Prostate gland (tissue), 2 donors: ENCODE results near the gene C11orf68. TPM values are rescaled to one million over a fixed set of nuclear protein-coding genes. Genes with fewer than 3 reads are reported as not detected.
"Not testable (repeated sequence)": the region's sequence is repeated elsewhere in the genome, so short reads cannot be mapped to it uniquely, and the experiment has no call there.

ENCODE experiments used
- DNase-seq: peaks from one replicate; pipeline ENCODE4 v3.0.0-alpha.2; 2019; ENCODE audit warnings: low spot score
- H3K27ac ChIP-seq, 2 donors: fragments of 200-600 bp; sonication (generic); 2 replicates each; pipeline ENCODE4 v1.5.1; 2017 to 2019
- H3K27me3 ChIP-seq: fragments of 200-600 bp; sonication (generic); replicated peaks from 2 replicates; pipeline ENCODE4 v1.5.1; 2019; ENCODE audit not compliant: insufficient read depth
- H3K36me3 ChIP-seq, 2 donors: fragments of 200-600 bp; sonication (generic); 1 replicate in 1 of 2; 2 replicates in 1 of 2; pipeline versions ENCODE4 v1.5.1 to v1.8.1; 2017 to 2019
- H3K4me1 ChIP-seq: fragments of 200-600 bp; sonication (generic); replicated peaks from 2 replicates; pipeline ENCODE4 v1.5.1; 2019
- H3K4me3 ChIP-seq, 2 donors: fragments of 200-600 bp; sonication (generic); 2 replicates each; pipeline ENCODE4 v1.5.1; 2017 to 2019
- H3K9me3 ChIP-seq: fragments of 200-600 bp; sonication (generic); 2 replicates; pipeline ENCODE4 v1.5.1; 2017
- POLR2A ChIP-seq: fragments of 450-650 bp; IDR thresholded peaks from one replicate; pipeline ENCODE4 v1.6.1; 2016; ENCODE audit warnings: antibody characterized with exemption, mild to moderate bottlenecking
- POLR2AphosphoS5 ChIP-seq: sonication (generic); formaldehyde crosslinking; IDR thresholded peaks from one replicate; pipeline ENCODE4 v1.6.1; 2017; ENCODE audit warnings: antibody characterized with exemption
- WGBS: methylation state at CpG from one replicate; pipeline ENCODE4 v1.1.5; 2018; 5-methylcytosine and 5-hydroxymethylcytosine counted together
- intact Hi-C: fragments of 100-400 bp; cut with DNase I; formaldehyde crosslinking; loops from one replicate; pipeline ENCODE4 v1.14.2; 2022
- total RNA-seq, 2 donors: library from RNA; depleted of rRNA; stranded (reverse); fragments of >200 nt; gene quantifications; one replicate each; pipeline ENCODE4 v1.1.0, GENCODE V29; 2016
- TF ChIP-seq, protein P1 (sequence below), 4 experiments: fragments of 200-600 bp in 2 of 4; fragments of 450-650 bp in 2 of 4; sonication (generic) in 2 of 4; IDR thresholded peaks; 1 replicate in 3 of 4; 2 replicates in 1 of 4; pipeline ENCODE4 v1.5.1; 2016 to 2019; ENCODE audit warnings: antibody characterized with exemption in 4 of 4, mild to moderate bottlenecking in 2 of 4, moderate library complexity in 2 of 4

C11orf68 gene
- total RNA-seq, 2 donors from 2014 or later = 30.1 to 54.6 TPM

DNA sequence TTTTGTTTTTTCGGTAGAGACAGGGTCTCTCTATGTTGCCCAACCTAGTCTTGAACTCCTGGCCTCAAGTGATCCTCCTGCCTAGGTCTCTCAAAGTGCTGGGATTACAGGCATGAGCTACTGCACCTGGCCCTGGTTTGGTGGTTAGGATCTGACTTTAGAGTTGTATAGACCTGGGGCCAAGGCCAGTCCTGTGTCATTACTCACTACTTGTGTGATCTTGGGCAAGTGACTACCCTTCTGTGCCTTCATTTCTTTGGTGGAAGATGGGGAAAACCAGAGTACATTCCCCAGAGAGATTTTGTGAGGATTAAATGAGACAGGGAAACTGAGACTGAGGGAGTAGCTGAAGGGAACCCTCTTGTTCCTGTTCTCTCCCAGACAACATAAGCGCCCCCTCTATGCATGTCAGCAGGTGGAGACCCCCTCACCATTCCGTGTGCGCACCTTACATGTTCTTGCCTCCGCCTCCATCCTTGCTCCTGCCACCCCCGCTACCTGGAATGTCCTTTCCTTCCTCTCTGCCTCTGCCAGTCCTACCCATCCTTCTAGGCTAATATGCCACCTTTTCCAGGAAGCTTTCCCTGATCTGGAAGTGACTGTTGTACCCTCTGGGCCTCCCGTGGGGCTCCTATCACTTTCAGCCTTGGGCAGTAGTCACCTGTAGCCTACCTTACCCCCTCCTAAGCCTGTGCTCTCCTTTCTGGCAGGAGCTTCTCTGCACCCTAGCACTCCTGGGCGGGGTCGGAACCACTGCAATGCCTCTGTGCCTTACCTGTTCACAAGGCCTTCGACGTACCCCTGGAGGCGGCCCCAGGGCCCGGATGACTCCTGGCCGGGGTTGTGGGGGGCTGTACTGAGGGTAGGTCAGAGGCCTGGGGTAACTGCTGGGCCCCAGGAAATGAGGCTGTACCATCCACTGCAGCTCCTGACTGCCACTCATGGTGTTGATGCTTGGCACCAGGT, 22.5 kb downstream of the C11orf68 start:
- Histone ChIP-seq H3K4me3 (no peak overlapping the region), H3K36me3 (no peaks in the 10 kb centered on the region), H3K4me1 (peaks cover 7% of the 10 kb centered on the region), H3K27ac (no peak overlapping the region), H3K9me3 (no peaks in the 10 kb centered on the region), H3K27me3 (no peaks in the 10 kb centered on the region)
- WGBS = 88% methylated on average over 14 of the region's 14 CpGs
- no peak for TF ChIP-seq POLR2AphosphoS5
- no peak for TF ChIP-seq POLR2A
- TF ChIP-seq, protein P1, sequence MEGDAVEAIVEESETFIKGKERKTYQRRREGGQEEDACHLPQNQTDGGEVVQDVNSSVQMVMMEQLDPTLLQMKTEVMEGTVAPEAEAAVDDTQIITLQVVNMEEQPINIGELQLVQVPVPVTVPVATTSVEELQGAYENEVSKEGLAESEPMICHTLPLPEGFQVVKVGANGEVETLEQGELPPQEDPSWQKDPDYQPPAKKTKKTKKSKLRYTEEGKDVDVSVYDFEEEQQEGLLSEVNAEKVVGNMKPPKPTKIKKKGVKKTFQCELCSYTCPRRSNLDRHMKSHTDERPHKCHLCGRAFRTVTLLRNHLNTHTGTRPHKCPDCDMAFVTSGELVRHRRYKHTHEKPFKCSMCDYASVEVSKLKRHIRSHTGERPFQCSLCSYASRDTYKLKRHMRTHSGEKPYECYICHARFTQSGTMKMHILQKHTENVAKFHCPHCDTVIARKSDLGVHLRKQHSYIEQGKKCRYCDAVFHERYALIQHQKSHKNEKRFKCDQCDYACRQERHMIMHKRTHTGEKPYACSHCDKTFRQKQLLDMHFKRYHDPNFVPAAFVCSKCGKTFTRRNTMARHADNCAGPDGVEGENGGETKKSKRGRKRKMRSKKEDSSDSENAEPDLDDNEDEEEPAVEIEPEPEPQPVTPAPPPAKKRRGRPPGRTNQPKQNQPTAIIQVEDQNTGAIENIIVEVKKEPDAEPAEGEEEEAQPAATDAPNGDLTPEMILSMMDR (IDR thresholded peaks at IDR 0.05) = no peak
- intact Hi-C loops = no loop called here
- no peak for DNase-seq

DNA sequence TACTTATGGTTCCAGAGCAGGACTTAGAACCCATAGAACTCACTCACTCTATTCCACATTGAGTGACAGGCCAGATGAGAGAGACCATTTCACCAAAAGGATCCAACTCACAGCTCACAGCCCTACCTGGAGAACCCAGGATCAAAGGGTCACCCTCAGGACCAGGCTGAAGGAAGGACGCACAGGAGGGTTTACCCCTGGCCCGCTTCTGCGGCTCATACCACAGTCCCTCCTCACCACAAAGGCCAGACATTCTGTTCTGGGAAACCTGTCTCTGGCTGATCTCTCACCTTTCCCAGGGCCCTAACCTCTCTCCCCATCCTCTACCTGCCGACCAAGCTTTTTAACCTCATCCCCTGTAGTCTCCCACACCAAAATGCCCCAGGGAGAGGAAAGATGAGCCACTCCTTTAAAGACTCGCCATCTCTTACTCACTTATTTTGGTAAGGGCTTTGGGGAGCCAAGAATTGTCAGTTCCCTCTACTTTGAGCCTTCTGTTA, 23.3 kb downstream of the C11orf68 start:
- H3K4me1 ChIP-seq = peaks cover 10% of the 10 kb centered on the region
- no peak overlapping the region for H3K27ac ChIP-seq
- H3K27me3 ChIP-seq = no peaks in the 10 kb centered on the region
- TF ChIP-seq POLR2A (no peak), POLR2AphosphoS5 (no peak)
- TF ChIP-seq, protein P1 (IDR thresholded peaks at IDR 0.05) = no peak
- H3K36me3 ChIP-seq = no peaks in the 10 kb centered on the region
- intact Hi-C loops = no loop called here
- 93% methylated on average over 5 of the region's 5 CpGs for WGBS
- no peak overlapping the region for H3K4me3 ChIP-seq
- H3K9me3 ChIP-seq = no peaks in the 10 kb centered on the region
- no peak for DNase-seq

DNA sequence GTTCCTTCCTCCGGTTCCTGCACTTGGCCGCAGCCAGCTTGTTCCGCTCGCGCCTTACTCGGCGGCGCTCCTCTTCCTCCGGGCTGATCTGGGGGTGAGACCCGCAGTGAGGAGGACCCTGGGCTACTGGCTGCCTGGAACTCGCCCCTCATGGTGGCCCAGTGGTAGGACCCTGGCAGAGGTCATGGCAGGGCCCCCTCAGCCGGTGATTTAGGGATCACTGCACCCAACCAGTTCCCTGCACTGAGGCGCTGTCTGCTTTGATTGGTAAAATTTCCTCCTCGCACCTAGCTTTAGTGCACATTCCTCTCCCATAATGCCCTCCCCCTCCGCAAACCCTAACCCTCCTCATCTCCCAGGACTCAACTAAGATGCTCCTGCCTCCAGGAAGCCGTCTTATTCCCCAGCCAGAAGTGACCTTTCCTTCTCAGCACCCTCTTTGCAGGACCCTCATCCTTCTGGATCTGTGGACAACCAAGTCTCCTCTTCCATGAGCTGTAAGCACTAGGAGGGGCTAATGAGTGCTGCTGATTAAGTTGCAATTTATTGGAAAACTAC, 24.7 kb downstream of the C11orf68 start:
- no peaks in the 10 kb centered on the region for H3K27me3 ChIP-seq
- H3K4me1 ChIP-seq = peaks cover 10% of the 10 kb centered on the region
- no peak overlapping the region for H3K4me3 ChIP-seq
- DNase-seq = no peak
- H3K9me3 ChIP-seq = no peaks in the 10 kb centered on the region
- H3K36me3 ChIP-seq = no peaks in the 10 kb centered on the region
- TF ChIP-seq, protein P1 (IDR thresholded peaks at IDR 0.05) = no peak
- TF ChIP-seq POLR2A (no peak), POLR2AphosphoS5 (no peak)
- WGBS = 82% methylated on average over 16 of the region's 16 CpGs
- intact Hi-C loops = no loop called here
- peak overlapping the region; percentile 50 to 61 for H3K27ac ChIP-seq

DNA sequence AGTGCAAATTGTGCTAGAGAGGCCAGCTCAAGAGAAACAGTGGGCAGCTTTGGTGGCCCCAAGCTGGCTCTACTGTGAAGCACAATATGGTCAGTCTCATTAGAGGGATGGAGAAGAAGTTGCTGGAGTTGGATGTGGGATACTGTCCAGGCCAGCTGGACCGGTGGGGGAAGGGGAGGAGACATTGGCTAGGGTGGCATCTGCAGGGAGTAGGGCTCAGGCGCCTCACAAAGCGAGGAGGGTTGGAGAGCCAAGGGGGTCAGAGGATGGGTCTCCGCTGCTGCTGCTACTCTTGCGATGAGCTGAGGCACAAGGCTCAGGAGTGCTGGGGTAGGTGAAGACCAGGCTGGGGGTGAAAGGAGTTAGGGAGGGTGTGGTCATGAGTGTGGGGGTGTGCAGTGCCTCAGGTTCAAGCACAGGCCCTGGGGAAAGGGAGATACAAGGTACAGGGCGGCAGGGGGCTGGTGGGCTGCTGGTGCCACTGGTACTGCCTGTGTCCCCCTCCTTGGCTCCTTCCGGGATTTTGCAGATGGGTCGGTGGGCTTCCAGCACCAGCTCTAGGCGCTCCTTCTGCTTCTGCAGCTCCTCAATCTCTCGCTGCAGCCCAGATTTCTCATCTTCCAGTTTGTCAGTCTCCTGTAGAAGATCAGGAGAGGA, 26.1 kb downstream of the C11orf68 start:
- no peaks in the 10 kb centered on the region for H3K9me3 ChIP-seq
- H3K4me1 ChIP-seq = peaks cover 11% of the 10 kb centered on the region
- H3K27me3 ChIP-seq = no peaks in the 10 kb centered on the region
- no peaks in the 10 kb centered on the region for H3K36me3 ChIP-seq
- H3K4me3 ChIP-seq = no peak overlapping the region
- peak overlapping the region in 1 of 2 donors; percentile 50 for H3K27ac ChIP-seq
- no peak for DNase-seq
- TF ChIP-seq, protein P1 (IDR thresholded peaks at IDR 0.05) = no peak
- TF ChIP-seq POLR2A = no peak
- no peak for TF ChIP-seq POLR2AphosphoS5
- intact Hi-C loops = no loop called here
- WGBS = 77% methylated on average over 10 of the region's 10 CpGs

DNA sequence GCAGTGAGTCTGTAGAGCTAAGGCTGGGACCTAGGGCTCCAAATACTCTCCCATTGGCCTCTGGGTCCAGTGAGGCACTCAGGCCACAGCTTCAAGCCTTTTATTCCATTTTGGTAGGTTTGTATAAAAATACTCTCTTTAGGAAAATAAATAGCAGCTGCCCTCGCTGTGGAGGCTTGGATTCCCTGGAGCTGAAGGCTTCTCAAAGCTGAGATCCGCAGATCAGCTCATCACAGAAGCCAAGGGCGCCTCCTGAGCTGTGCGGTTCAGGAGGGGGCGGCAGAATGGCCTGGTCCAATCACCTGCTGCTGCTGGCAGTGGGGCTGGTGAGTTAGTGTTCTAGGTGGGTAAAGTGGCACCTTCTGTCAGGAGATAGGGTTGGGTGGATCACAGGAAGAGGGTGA, 26.7 kb downstream of the C11orf68 start:
- 65% methylated on average over 5 of the region's 5 CpGs for WGBS
- peak overlapping the region in 1 of 2 donors; percentile 73 for H3K4me3 ChIP-seq
- intact Hi-C loops, H3K9me3 ChIP-seq, H3K27me3 ChIP-seq, DNase-seq, H3K36me3 ChIP-seq: not testable (repeated sequence)
- H3K4me1 ChIP-seq = peaks cover 17% of the 10 kb centered on the region
- peak overlapping the region; percentile 89 to 93 for H3K27ac ChIP-seq
